ENCODE measurements around the gene OVCH1. TPM values are rescaled to one million over a fixed set of nuclear protein-coding genes. Genes with fewer than 3 reads are reported as not detected.

The OVCH1 gene
- total and polyA plus RNA-seq, 10 donors: 0.03 to 5.7 (median 2.4) TPM

- Histone ChIP-seq H3K27ac (peak overlapping the region in 3 of 8 donors; percentile 10 to 16 (median 12)), H3K9me3 (no peaks in the 10 kb centered on the region), H3K27me3 (replicated peaks in 1 of 7) (peaks cover 0 to 8% (median 0%) of the 10 kb centered on the region in 7 donors), H3K4me1 (peaks cover 0 to 15% (median 0%) of the 10 kb centered on the region in 6 donors), H3K4me3 (no peak overlapping the region), H3K36me3 (no peaks in the 10 kb centered on the region)
- intact Hi-C loops (cut with DNase I; ENCODE audit: low total_unique reads): loop anchor here (10.0 kb wide), 1 partner anchor 1281 kb away; no protein-coding TSS in a partner anchor
- WGBS, 5 donors: 26 to 72% (median 55%) methylated on average over 4 of the region's 4 CpGs
- DNase-seq: no peak
- TF ChIP-seq POLR2A (IDR thresholded peaks at IDR 0.05) (no peak), POLR2AphosphoS5 (IDR thresholded peaks at IDR 0.05) (no peak)
- TF ChIP-seq, protein P1, sequence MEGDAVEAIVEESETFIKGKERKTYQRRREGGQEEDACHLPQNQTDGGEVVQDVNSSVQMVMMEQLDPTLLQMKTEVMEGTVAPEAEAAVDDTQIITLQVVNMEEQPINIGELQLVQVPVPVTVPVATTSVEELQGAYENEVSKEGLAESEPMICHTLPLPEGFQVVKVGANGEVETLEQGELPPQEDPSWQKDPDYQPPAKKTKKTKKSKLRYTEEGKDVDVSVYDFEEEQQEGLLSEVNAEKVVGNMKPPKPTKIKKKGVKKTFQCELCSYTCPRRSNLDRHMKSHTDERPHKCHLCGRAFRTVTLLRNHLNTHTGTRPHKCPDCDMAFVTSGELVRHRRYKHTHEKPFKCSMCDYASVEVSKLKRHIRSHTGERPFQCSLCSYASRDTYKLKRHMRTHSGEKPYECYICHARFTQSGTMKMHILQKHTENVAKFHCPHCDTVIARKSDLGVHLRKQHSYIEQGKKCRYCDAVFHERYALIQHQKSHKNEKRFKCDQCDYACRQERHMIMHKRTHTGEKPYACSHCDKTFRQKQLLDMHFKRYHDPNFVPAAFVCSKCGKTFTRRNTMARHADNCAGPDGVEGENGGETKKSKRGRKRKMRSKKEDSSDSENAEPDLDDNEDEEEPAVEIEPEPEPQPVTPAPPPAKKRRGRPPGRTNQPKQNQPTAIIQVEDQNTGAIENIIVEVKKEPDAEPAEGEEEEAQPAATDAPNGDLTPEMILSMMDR (IDR thresholded peaks at IDR 0.05 in 8 of 11, conservative IDR thresholded peaks at IDR 0.05 in 3 of 11): no peak
These were observed 36.5 kb upstream of the OVCH1 start for GRCh38 chr12:29533815-29534489.

DNA sequence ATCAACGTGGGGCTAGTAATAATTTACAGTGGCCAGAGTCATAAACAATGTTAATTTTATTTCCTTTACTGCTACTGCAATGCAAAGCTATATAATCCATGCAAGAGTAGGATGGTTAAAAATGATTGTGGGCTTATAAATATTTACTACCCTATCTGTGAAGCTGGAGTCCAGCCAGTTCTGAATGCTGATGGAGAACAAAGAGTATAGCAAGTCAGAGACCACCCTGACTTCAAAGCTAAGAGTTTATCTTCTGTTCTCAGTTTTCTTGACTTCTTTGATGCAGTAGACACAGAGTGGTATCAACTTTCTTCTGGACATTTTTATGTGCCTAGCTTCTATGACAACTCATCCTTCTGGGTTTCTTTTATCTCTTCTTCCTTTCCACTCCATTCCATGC lies 34.0 kb upstream of the OVCH1 start:
- Histone ChIP-seq H3K27ac (no peak overlapping the region), H3K4me3 (no peak overlapping the region), H3K36me3 (no peaks in the 10 kb centered on the region), H3K4me1 (peaks cover 0 to 15% (median 0%) of the 10 kb centered on the region in 6 donors), H3K27me3 (replicated peaks in 1 of 7) (peaks cover 0 to 8% (median 0%) of the 10 kb centered on the region in 7 donors), H3K9me3 (no peaks in the 10 kb centered on the region)
- intact Hi-C loops (cut with DNase I; ENCODE audit: low total_unique reads): loop anchor here (10.0 kb wide), 1 partner anchor 1283 kb away; no protein-coding TSS in a partner anchor
- WGBS, 5 donors: 58 to 70% (median 61%) methylated on average over 1 of the region's 1 CpG
- TF ChIP-seq POLR2A (IDR thresholded peaks at IDR 0.05): no peak
- no peak for TF ChIP-seq POLR2AphosphoS5 (IDR thresholded peaks at IDR 0.05)
- TF ChIP-seq, protein P1 (IDR thresholded peaks at IDR 0.05 in 8 of 11, conservative IDR thresholded peaks at IDR 0.05 in 3 of 11): no peak
- no peak for DNase-seq

DNA sequence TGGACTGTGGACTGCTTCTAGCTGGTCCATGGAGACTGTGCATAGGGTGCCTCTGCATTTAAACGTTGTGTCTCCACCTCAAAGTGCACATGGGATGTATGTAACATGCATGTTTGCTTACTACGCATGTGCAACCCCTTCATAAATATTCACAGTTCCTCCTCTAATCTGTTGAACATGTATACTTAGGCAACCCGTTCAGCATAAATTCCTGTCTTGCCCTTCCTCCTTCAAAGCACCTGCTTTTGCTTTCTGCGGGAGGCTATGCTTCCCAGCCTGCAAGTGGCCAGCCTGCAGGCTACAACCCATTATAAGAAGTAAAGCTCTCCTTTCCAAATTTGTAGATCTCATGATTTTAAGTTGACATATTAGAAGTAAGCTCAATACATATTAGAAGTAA lies 33.0 kb upstream of the OVCH1 start:
- Histone ChIP-seq H3K4me3 (no peak overlapping the region), H3K36me3 (no peaks in the 10 kb centered on the region), H3K4me1 (peaks cover 0 to 15% (median 0%) of the 10 kb centered on the region in 6 donors), H3K27ac (peak overlapping the region in 3 of 8 donors; percentile 1 to 40 (median 16)), H3K27me3 (replicated peaks in 1 of 7) (peaks cover 0 to 8% (median 0%) of the 10 kb centered on the region in 7 donors), H3K9me3 (no peaks in the 10 kb centered on the region)
- intact Hi-C loops (cut with DNase I; ENCODE audit: low total_unique reads): loop anchor here (10.0 kb wide), 1 partner anchor 1284 kb away; no protein-coding TSS in a partner anchor
- 70 to 94% (median 82%) methylated on average over 4 of the region's 4 CpGs for WGBS, 5 donors
- DNase-seq: no peak
- TF ChIP-seq, protein P1 (IDR thresholded peaks at IDR 0.05 in 8 of 11, conservative IDR thresholded peaks at IDR 0.05 in 3 of 11): no peak
- TF ChIP-seq POLR2A (IDR thresholded peaks at IDR 0.05): no peak
- TF ChIP-seq POLR2AphosphoS5 (IDR thresholded peaks at IDR 0.05): peak in 1 of 3 donors; percentile 13

DNA sequence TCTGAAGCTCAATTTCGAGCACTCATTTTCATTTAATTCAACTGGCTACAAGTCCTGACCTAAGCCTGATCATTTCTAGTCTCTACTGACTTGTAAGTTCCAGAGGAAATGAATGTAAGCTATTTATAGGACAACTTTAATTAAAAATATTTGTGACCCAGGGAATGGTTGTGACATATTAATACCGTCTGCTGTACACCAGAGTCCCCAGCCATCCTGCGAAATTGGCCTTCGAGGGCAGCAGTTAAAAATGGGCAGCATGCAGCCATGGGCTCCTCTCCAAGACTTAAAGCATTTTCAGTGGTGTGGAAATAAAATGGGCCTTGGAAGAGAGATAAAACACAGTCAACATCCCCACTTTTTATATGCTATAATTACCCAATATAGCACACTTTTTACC lies 30.7 kb upstream of the OVCH1 start:
- H3K27me3 ChIP-seq (replicated peaks in 1 of 7): peaks cover 0 to 8% (median 0%) of the 10 kb centered on the region in 7 donors
- WGBS, 5 donors: 52 to 77% (median 69%) methylated on average over 4 of the region's 4 CpGs
- no peak overlapping the region for H3K4me3 ChIP-seq
- H3K4me1 ChIP-seq: peaks cover 0 to 15% (median 0%) of the 10 kb centered on the region in 6 donors
- no peak for DNase-seq
- no peak for TF ChIP-seq POLR2A (IDR thresholded peaks at IDR 0.05)
- peak in 1 of 3 donors; percentile 27 for TF ChIP-seq POLR2AphosphoS5 (IDR thresholded peaks at IDR 0.05)
- H3K9me3 ChIP-seq: no peaks in the 10 kb centered on the region
- H3K27ac ChIP-seq: peak overlapping the region in 2 of 8 donors; percentile 10 to 11
- H3K36me3 ChIP-seq: no peaks in the 10 kb centered on the region
- intact Hi-C loops (cut with DNase I; ENCODE audit: low total_unique reads): loop anchor here (10.0 kb wide), 1 partner anchor 257 kb away; the partner anchor contains the start of gene TMTC1

Measured in spleen (tissue), 11 donors.